HG02885 (cell line): Measurements from ENCODE around the gene SMCP.

ENCODE experiments used
- ATAC-seq: cut with Tn5 transposase; IDR thresholded peaks from one replicate; pipeline ENCODE4 v1.9.1; 2021; ENCODE audit warnings: mild to moderate bottlenecking; ENCODE audit not compliant: unreplicated experiment, poor library complexity

The SMCP gene

DNA sequence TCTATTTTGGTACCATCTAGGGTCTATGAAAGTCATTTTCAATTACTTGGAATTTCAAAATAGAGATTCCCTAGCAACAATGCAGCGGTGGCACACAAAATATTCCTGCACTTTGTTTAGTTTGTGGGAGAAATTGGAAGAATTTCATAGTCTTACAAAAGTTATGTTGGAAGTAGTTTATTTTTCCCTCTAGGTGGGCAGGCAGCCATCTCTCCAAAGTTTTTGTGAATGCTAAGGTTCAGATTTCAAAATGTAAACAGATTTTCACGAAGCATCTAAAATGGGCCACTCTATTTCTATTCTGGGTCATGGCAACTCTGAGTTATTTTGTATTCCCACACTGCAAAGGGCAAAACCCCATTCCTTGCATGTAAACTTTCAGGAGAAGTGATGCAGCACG lies 8.0 kb downstream of the SMCP start:
- no peak for ATAC-seq

DNA sequence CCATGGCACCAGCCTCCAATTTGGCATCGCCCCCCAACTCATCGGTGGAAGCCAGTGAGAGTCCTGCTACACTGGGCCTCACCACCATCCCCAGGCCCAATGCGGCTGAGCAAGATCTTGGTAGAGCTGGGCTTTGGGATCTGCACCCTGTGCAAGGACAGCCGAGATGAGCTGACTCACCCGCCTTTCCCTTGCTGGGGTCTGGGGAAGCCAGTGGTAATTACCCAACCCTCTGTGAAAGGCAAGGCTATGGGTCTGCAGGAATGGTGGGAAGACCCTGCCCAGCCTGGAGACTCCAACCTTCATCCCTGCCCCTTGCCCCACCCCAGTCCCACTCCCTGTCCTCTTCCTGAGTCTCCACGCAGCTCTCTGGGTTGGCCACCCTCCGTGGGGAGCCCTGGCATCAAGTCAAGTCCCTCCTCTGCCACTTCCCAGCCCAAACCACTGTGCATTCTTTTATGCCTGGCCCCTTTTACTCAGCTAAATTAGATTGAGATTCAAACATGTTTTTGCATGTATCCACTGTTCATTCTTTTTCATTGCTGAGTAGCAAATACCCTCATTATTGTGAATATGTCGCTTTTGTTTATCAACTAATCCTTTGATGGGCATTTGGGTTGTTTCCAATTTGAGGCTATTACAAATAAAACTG lies 8.8 kb downstream of the SMCP start:
- ATAC-seq = no peak

DNA sequence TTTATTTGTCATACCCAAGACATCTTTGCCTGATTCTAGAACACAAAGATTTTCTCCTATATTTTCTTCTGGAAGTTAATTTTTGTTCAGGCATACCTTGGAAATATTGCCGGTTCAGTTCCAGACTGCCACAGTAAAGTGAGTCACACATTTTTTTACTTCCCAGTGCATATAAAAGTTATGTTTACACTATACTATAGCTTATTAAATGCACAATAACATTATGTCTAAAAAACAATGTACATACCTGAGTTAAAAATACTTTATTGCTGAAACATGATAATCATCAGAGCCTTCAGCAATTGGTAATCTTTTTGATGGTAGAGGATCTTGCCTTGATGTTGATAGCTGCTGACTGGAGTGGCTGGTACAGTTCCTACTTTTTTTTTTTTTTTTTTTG lies 10.0 kb downstream of the SMCP start:
- ATAC-seq = no peak

DNA sequence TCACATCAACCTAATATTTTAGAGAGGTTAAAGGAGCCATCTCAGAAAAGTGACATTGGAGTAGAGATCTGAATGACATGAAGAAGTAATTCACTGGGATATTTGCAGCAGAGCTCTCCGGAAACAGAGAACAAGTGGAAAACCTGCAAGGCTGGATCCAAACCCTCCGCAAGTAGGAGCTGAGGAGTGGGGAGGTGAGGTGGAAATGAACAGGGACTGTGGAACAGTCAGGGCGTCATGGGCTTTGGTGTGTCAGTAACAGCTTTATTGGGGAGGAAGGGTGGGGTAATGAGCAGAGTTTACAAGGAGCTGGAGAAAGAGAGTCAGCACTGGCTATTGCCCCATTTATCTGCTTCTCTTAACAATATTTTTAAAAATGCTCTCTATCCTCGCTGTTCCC lies 20.9 kb downstream of the SMCP start:
- ATAC-seq = no peak

DNA sequence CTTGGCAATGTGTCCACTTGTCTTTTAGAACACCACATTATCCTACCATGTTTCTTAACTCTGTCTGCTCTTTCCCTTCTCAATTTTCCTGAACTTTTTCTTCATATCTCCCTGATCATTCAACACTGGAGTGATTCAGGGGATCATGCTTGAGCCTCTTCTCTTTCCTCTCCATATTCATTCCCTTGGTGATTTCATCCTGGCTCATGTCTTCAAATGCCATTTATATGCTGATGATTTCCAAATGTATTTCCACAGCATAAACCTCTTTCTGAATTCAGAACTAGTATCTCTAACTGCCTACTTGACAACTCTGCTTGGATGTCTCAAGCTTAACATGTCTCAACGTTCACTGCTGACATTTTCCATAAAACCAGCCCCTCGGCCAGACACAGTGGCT lies 21.8 kb downstream of the SMCP start:
- no peak for ATAC-seq

DNA sequence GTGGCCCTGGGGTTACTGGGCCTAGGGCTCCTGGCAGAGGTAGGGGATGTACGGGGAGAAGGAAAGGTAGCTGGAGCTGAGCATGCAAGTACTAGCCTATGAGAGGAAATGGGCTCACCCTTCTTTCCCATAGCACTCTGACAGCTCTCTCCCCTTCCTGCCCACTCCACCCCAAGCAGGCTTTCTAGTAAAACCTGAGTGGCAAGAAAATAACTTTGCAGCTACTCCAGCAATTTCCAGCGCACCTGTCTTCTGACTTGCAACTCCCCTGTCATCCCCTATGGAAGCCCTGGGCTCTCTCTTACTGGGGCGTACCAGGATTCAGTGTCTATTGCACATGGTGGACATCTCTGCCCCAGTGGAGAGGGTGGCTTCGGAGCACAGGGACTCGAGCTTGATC lies 23.5 kb downstream of the SMCP start:
- ATAC-seq = no peak

DNA sequence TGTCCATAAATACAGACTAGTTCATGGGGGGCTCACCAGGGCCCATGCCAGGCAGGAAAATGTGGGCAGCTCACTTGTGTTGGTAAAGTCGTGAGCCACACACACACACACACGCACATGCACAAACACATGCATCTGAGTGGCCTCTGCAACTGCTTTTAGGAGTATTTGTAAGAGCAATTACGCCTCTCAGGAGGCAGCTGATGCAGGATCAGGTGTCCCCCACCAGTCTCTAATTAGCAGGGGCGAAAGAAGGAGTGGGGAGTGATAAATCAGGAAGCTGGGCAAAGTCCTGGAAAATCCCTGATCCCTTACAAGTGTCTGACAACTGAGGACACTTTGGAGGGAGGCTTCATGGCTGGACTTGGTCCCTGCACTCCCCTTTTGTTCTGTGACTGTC lies 24.5 kb downstream of the SMCP start:
- no peak for ATAC-seq

DNA sequence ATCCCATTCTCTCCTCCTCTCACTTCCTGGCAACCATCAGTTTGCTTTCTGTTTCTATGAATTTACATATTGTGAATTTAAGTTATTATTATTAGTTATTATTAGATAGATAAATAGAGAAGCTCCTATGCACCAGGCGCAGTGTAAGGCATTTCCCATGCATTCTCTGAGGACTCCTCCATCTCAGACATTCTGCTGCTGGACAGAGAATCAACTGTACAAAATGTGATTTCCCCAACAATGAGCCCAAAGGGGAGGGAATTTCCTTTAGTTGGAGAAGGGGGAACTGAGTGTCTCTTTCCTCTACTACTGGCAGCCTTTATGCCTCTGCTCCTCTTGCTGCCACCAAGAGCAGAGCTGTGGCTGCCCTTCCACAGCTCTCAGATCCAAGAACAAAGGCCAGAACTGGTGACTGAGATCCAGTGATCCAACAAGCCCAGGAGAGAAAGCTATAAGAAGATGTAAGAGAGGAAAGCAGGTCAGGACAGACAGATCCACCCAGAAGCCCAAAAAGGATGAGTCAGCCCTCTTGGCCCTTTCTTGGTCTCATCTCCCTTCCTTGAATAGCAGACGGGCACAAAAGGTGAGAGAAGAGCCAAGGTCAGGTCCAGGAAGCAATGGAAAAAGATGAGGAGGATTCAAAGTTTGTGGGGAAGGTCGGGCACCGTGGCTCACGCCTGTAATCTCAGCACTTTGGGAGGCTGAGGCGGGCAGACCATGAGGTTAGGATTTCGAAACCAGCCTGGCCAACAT lies 26.7 kb downstream of the SMCP start:
- ATAC-seq = no peak

DNA sequence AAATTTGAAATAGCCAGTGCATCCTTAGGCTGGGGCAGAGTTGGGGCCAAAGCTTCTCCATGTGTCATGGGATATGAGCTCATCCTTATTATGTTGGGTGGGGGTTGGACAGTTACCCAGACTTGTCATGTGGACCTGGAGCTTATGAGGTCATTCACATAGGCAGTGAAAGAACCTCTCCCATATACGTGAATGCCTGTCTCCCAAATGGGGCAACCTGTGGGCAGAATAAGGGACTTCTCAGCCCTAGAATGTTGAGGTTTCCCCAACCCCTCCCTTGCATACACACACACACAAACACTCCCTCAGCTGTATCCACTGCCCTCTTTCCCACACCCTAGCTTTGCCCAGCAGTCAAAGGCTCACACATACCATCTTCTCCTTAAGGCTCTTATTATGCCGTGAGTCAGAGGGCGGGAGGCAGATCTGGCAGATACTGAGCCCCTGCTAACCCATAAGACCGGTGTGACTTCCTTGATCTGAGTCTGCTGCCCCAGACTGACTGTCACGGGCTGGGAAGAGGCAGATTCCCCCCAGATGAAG lies 28.0 kb downstream of the SMCP start:
- ATAC-seq = no peak

DNA sequence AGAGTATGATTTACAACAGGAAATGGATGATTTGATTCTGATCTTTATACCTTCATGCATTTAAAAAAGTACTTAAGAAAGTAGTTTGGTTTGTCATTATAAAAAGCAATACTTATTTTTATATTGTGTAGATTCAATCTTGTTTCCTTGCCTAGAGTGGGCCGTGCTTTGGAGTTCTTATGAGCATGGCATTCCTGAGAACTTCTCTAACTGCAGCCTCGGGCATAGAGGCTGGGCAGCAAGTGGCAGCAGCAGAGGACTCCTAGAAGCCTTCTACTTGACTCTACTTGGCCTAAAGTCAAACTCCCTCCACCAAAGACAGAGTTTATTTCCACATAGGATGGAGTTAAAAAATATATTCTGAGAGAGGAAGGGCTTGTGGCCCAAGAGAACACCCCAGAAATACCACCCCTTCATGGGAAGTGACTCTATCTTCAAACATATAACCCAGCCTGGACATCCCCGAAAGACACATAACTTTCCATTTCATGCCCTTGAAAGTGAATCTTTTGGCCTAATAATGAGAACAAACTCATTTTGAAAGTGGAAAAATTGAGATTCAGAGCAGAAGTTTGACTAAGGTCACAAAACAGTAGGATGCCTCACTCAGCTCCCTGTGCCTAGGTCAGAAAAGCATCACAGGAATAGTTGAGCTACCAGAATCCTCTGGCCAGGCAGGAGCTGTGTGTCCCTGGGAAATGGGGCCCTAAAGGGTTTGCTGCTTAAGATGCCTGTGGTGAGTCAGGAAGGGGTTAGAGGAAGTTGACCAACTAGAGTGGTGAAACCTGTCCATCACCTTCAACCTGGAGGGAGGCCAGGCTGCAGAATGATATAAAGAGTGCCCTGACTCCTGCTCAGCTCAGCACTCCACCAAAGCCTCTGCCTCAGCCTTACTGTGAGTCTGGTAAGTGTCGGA lies 29.8 kb downstream of the SMCP start, which contains the start of gene IVL:
Gene IVL (plus strand): TSS at position 861 of the 916 bp plus-strand sequence. CDS start 1,252 bp downstream, outside the sequence.
- ATAC-seq = peak; percentile 59

DNA sequence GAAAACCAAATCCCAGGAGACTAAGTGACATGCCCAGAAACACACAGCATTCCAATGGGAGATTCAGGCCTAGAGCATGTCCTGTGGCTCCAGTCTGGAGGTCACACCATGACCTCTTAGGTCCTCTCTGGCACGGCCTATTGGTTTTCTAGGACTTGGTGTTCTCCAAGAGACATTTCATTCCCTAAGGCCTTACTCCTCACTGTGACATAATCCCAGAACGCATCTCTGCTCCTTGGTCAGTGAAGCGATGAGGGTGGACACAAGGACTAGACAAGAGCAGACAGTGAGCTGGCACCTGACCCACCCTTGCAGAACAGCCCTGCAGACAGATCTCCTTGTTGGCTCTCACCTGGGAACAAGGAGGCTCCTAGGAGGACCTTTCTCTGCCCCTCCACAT lies 31.1 kb downstream of the SMCP start:
- no peak for ATAC-seq

DNA sequence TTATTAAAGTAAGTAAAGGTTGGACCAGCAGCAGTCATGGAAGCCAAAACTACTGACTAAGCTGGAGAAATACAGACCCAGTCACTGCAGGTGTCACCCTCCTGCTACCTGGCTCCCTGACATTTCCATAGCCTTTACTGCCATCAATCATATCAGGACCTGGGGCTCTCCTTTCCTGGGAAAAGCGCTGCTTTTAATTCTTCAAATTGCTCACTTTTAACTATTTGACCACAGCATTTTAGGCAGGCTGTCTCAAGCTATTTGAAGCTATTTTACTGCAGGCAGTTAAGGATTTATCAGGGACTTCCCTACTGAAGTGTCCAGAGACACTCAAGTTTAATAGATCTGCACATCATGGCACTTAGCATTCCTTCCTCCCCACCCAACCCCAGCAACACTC lies 34.3 kb downstream of the SMCP start:
- ATAC-seq = no peak

DNA sequence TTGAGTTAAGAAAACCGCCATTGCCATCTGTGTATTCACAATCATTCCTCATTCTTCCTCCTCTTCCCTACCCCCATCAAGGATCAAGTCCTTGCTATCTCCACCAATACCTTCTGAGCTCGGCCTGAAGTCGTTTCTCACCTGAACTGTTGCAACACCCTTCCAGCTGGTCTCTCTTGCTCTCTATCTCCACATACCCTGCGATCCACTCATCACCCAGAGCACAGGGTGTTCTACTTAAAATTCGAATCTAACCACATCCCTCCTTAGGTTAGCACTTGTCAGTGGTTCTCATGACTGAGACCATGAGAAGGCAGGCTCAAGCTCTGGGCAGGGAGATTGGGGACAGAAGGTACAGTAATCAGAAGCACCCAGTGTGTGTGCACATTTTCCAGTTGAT lies 34.8 kb downstream of the SMCP start:
- ATAC-seq = no peak

DNA sequence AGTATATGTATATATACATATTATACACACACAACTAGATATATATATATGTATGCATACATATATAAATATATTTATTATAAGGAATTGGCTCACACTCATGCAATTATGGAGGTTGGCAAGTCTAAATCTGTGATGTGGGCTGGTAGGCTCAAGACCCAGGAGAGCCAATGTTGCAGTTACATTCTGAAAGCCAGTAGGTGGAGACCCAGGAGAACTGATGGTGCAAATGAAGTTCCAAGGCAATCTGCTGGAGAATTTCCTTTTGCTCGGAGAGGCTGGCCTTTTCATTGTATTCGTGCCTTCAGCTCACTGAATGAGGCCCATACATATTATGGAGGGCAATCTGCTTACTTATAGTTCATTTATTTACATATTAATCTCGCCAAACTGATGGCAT lies 39.7 kb downstream of the SMCP start:
- ATAC-seq = no peak

DNA sequence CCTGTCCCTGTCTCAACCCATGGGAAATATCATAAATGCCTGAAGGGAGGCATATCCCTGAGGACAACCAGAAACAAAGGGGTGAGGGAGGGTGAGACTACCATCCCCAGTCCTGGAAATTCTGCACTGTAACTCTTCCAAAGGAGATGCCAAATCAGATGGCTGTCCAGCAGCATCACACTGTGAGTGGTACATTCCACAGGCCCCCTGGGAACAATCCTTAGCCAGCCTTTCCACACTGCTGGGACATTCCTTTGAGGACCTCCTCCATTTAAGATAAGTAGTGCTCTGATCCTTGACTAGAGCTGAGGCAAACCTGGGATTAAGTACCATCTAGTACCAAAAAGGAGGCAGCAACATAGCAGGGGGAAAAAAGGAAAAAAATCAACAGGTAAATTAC lies 40.9 kb downstream of the SMCP start:
- no peak for ATAC-seq

DNA sequence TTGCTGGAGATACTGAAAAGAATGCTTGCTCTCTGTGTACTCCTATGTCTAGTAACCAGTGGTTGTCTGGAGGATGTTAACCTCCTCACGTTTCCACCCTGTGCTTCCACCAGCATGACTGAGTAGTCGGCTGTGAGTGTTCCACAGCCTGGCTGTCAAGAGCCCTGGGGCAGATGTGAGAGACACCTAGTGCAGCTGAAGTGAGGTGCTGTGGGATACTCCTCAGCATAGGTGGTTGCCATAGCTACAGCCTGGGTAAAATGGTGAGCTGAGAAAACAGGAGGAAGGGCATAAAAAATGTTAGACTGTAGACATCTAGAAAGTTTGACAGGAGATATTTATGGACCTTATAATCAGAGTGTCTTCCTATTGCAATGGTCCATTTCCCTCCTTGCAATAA lies 46.1 kb downstream of the SMCP start:
- no peak for ATAC-seq

DNA sequence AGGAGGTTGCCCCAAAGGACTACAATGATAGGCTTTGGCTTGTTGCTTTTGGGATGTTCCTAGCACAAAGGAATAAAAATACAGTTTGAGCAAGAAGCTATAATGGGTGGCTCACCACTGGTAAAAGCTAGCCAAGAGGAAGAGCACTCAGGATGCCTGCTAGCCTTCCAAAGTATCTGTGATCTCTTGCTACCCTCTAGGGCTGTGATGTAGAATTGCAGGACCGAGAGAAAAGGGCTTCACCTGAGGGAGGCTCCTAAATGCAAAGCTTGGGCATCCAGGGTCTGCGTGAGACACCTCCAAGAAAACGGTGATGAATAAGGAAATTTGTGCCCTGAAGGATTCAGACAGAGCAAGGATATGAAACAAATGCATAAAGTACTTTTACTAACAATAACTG lies 48.0 kb downstream of the SMCP start:
- peak; percentile 68 for ATAC-seq

DNA sequence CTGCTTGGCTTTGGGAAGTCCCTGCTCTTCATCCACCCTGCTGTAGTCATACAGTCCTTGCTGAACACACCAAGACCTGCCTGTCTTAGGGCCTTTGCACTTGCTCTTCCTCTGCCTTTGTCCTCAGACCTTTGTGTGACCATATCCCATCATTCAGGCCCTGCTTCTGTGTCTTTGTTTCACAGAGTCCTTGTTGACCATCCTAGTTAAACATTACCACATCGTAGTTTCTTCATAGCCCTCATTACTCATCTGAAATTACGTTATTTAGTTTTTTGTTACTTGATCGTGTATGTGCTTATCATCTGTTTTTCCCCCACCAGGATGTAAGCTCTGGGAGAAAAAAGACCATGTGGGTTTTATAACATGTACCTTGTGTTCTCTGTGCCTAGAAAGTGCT lies 50.5 kb downstream of the SMCP start:
- no peak for ATAC-seq

DNA sequence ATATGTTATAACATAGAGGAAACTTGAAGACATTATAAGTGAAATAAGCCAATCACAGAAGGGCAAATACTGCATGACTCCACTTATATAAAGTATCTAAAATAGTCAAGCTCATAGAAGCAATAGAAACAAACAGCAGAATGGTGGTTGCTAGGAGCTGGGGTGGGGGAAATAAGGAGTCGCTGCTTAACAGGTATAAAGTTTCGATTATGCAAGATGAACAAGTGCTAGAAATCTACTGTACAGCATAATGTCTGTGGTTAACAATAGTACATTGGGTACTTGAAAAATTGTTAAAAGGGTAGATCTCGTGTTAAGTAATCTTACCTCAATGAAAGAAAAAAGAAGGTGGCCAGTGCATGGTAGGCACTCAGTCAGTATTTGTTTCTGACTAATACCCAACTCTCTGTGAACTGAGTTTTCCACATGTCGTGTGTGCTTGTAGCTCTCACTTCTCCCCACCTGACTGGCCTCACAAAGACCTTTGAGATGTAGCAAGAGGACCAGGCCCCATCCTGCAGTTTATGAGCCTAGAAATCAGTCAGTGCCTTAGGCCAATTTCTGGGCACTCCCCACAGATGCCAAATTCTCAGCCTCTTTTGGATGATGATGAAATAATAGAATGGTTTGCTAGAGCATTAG lies 54.2 kb downstream of the SMCP start:
- ATAC-seq = no peak

DNA sequence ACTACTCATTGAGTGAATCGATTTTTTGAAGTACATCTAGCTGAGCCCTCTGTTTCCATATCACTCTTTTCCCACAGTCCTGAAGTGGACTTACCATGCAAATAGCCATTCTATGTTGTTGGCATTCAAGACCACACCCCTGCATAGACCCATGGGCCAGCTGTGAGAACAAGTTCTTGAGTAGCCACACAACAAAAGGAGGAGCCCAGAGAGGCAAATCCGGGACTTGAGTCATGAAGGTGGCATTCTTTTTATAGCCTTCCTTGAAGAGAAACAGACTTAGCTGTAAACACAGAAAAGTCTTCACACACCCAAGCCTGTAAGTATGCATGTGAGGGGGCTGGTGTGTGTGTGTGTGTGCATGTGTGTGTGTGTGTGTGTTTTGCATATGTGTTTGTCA lies 55.1 kb downstream of the SMCP start:
- ATAC-seq = no peak
